Body of pancreas (tissue), 4 donors: ENCODE measurements around the gene AKAP6. TPM values are rescaled to one million over a fixed set of nuclear protein-coding genes. Genes with fewer than 3 reads are reported as not detected.
"Not testable (repeated sequence)": the region's sequence is repeated elsewhere in the genome, so short reads cannot be mapped to it uniquely, and the experiment has no call there.

ENCODE experiments used
- ATAC-seq: fragments of 150-250 bp; one replicate; pipeline ENCODE4 v1.9.1; 2016
- DNase-seq, 4 donors: peaks; one replicate each; pipeline ENCODE4 v3.0.0-alpha.2; 2019
- H3K27ac ChIP-seq, 4 donors: fragments of 200-600 bp; sonication (generic); 1 replicate in 3 of 4; 2 replicates in 1 of 4; pipeline versions ENCODE4 v1.5.1 to v1.6.1; 2016 to 2019; ENCODE audit warnings: mild to moderate bottlenecking in 1 of 4, mixed read lengths in 1 of 4, moderate library complexity in 1 of 4
- H3K27me3 ChIP-seq, 2 donors: fragments of 200-600 bp; sonication (generic); one replicate each; pipeline ENCODE4 v1.6.0; 2016; ENCODE audit warnings: mild to moderate bottlenecking in 1 of 2
- H3K36me3 ChIP-seq, 2 donors: fragments of 200-600 bp; sonication (generic); replicated peaks in 1 of 2; 2 replicates each; pipeline ENCODE4 v1.5.1; 2016; ENCODE audit warnings: low read depth in 2 of 2; ENCODE audit not compliant: insufficient read depth in 1 of 2
- H3K4me1 ChIP-seq: fragments of 200-600 bp; sonication (generic); one replicate; pipeline ENCODE4 v1.6.0; 2016
- H3K4me3 ChIP-seq, 2 donors: fragments of 200-600 bp; sonication (generic); 1 replicate in 1 of 2; 2 replicates in 1 of 2; pipeline ENCODE4 v1.5.1; 2016 to 2019
- H3K9me3 ChIP-seq, 3 donors: fragments of 200-600 bp; sonication (generic); 1 replicate in 2 of 3; 2 replicates in 1 of 3; pipeline ENCODE4 v1.5.1; 2016
- CTCF ChIP-seq, 7 experiments: fragments of 450-650 bp in 4 of 7; fragments of 200-600 bp in 3 of 7; sonication (generic) in 3 of 7; IDR thresholded peaks; one replicate each; pipeline ENCODE4 v1.5.1; 2016 to 2019; ENCODE audit warnings: antibody characterized with exemption in 7 of 7
- POLR2A ChIP-seq, 3 donors: fragments of 450-650 bp; IDR thresholded peaks; one replicate each; pipeline ENCODE4 v1.6.1; 2016; ENCODE audit warnings: antibody characterized with exemption in 3 of 3, mild to moderate bottlenecking in 2 of 3
- WGBS, 2 donors: methylation state at CpG; one replicate each; pipeline ENCODE4 v1.1.5; 2017; 5-methylcytosine and 5-hydroxymethylcytosine counted together
- intact Hi-C: fragments of 100-400 bp; cut with DNase I; formaldehyde crosslinking; loops from one replicate; pipeline ENCODE4 v1.15.1; 2023
- total RNA-seq, 2 donors: library from RNA; depleted of rRNA; stranded (reverse); fragments of >200 nt; gene quantifications; one replicate each; pipeline ENCODE4 v1.1.0, GENCODE V29; 2016

Gene AKAP6
- total RNA-seq, 2 donors from 2014 or later, result 2.0 to 2.9 TPM

- intact Hi-C loops, result no loop called here
- ATAC-seq (no peak), DNase-seq (no peak)
- WGBS, 2 donors, result 94% methylated on average over 3 of the region's 3 CpGs
- H3K4me3 ChIP-seq, result no peak overlapping the region
- no peaks in the 10 kb centered on the region for H3K36me3 ChIP-seq
- H3K27me3 ChIP-seq, result no peaks in the 10 kb centered on the region
- no peaks in the 10 kb centered on the region for H3K9me3 ChIP-seq
- TF ChIP-seq CTCF (IDR thresholded peaks at IDR 0.05), result no peak
- no peak for TF ChIP-seq POLR2A (IDR thresholded peaks at IDR 0.05)
- H3K4me1 ChIP-seq, result no peaks in the 10 kb centered on the region
- H3K27ac ChIP-seq, result no peak overlapping the region
These were observed 455.3 kb downstream of the AKAP6 start for GRCh38 chr14:32784405-32784804.

- DNase-seq, result no peak
- H3K4me1 ChIP-seq, result no peaks in the 10 kb centered on the region
- no peak overlapping the region for H3K27ac ChIP-seq
- intact Hi-C loops, result no loop called here
- ATAC-seq, result no peak
- TF ChIP-seq POLR2A (IDR thresholded peaks at IDR 0.05) (no peak), CTCF (IDR thresholded peaks at IDR 0.05) (no peak)
- no peaks in the 10 kb centered on the region for H3K9me3 ChIP-seq
- H3K4me3 ChIP-seq, result no peak overlapping the region
- no peaks in the 10 kb centered on the region for H3K36me3 ChIP-seq
- H3K27me3 ChIP-seq, result no peaks in the 10 kb centered on the region
- 66 to 68% methylated on average over 4 of the region's 4 CpGs for WGBS, 2 donors
These were observed 456.5 kb downstream of the AKAP6 start for GRCh38 chr14:32785585-32785984.

GRCh38 chr14:32786886-32787285, 457.8 kb downstream of the AKAP6 start:
- Histone ChIP-seq H3K4me1 (no peaks in the 10 kb centered on the region), H3K27ac (no peak overlapping the region), H3K9me3 (no peaks in the 10 kb centered on the region), H3K36me3 (no peaks in the 10 kb centered on the region), H3K4me3 (no peak overlapping the region), H3K27me3 (no peaks in the 10 kb centered on the region)
- WGBS, 2 donors, result 73 to 76% methylated on average over 3 of the region's 3 CpGs
- intact Hi-C loops, result no loop called here
- no peak for TF ChIP-seq POLR2A (IDR thresholded peaks at IDR 0.05)
- no peak for TF ChIP-seq CTCF (IDR thresholded peaks at IDR 0.05)
- no peak for ATAC-seq
- DNase-seq, result no peak

GRCh38 chr14:32793033-32793432, 463.9 kb downstream of the AKAP6 start:
- H3K9me3 ChIP-seq, H3K36me3 ChIP-seq, intact Hi-C loops, H3K27me3 ChIP-seq, H3K4me3 ChIP-seq, H3K27ac ChIP-seq, DNase-seq, H3K4me1 ChIP-seq, ATAC-seq: not testable (repeated sequence)

GRCh38 chr14:32800320-32800719, 471.2 kb downstream of the AKAP6 start:
- H3K9me3 ChIP-seq, result peaks cover 0 to 6% (median 0%) of the 10 kb centered on the region in 3 donors
- H3K36me3 ChIP-seq, result no peaks in the 10 kb centered on the region
- H3K4me1 ChIP-seq, result no peaks in the 10 kb centered on the region
- TF ChIP-seq POLR2A (IDR thresholded peaks at IDR 0.05) (no peak), CTCF (IDR thresholded peaks at IDR 0.05) (no peak)
- 79 to 88% methylated on average over 1 of the region's 1 CpG for WGBS, 2 donors
- no peak overlapping the region for H3K4me3 ChIP-seq
- DNase-seq (no peak), ATAC-seq (no peak)
- intact Hi-C loops, result no loop called here
- no peak overlapping the region for H3K27ac ChIP-seq
- H3K27me3 ChIP-seq, result no peaks in the 10 kb centered on the region
